Motor neuron (in vitro differentiated cells): ENCODE measurements around the gene S1PR2. TPM values are rescaled to one million over a fixed set of nuclear protein-coding genes. Genes with fewer than 3 reads are reported as not detected.

ENCODE experiments used
- total RNA-seq, 8 experiments: library from RNA; unstranded; fragments of 300-600 nt; gene quantifications; 2 replicates each; pipeline versions ENCODE4 v1.2.3 to v1.2.4, GENCODE V29; 2022

Gene S1PR2
- total RNA-seq, 8 experiments from 2014 or later, result 1.5 to 14.8 (median 10.1) TPM

Other genes with a start within 250 kb of the S1PR2 start
- 1 to 10 TPM in 1 of 8 experiments, under 1 TPM in 5, not detected in 2; 0.07 to 5.3 (median 0.19) TPM for gene COL5A3, start 220.8 kb downstream of the S1PR2 start, total RNA-seq
- 1 to 10 TPM in 1 of 8 experiments, under 1 TPM in 2, not detected in 5; 0.37 to 2.2 (median 0.97) TPM for gene RDH8, start 217.8 kb downstream of the S1PR2 start, total RNA-seq
- 10 to 100 TPM in 4 of 8 experiments, 1 to 10 TPM in 4; 2.2 to 29.4 (median 12.0) TPM for gene SHFL, start 145.0 kb downstream of the S1PR2 start, total RNA-seq
- gene ANGPTL6, start 128.7 kb downstream of the S1PR2 start, total RNA-seq, result 1 to 10 TPM in 2 of 8 experiments, under 1 TPM in 6; 0.11 to 1.2 (median 0.35) TPM
- gene PPAN, start 125.0 kb downstream of the S1PR2 start, total RNA-seq, result 10 to 100 TPM; 27.2 to 92.1 (median 47.3) TPM
- 10 to 100 TPM in 3 of 8 experiments, 1 to 10 TPM in 5; 2.1 to 12.2 (median 4.9) TPM for gene P2RY11, start 119.6 kb downstream of the S1PR2 start, total RNA-seq
- 100 to 1,000 TPM; 180 to 352 (median 242) TPM for gene EIF3G, start 111.4 kb downstream of the S1PR2 start, total RNA-seq
- 10 to 100 TPM; 16.9 to 92.4 (median 37.4) TPM for gene DNMT1, start 36.4 kb downstream of the S1PR2 start, total RNA-seq
- gene MRPL4, start 20.9 kb upstream of the S1PR2 start, total RNA-seq, result 10 to 100 TPM; 17.9 to 80.5 (median 34.4) TPM
- gene ICAM1, start 39.8 kb upstream of the S1PR2 start, total RNA-seq, result 10 to 100 TPM in 4 of 8 experiments, 1 to 10 TPM in 2, under 1 TPM in 2; 0.22 to 72.6 (median 9.7) TPM
- under 1 TPM in 1 of 8 experiments, not detected in 7; 0.14 TPM for gene ICAM4, start 55.6 kb upstream of the S1PR2 start, total RNA-seq
- 10 to 100 TPM in 2 of 8 experiments, 1 to 10 TPM in 5, under 1 TPM in 1; 0.71 to 33.1 (median 4.8) TPM for gene ICAM5, start 58.6 kb upstream of the S1PR2 start, total RNA-seq
- gene ZGLP1, start 78.5 kb upstream of the S1PR2 start, total RNA-seq, result 1 to 10 TPM; 3.4 to 7.2 (median 4.4) TPM
- gene FDX2, start 84.7 kb upstream of the S1PR2 start, total RNA-seq, result 10 to 100 TPM; 12.7 to 37.8 (median 18.8) TPM
- 10 to 100 TPM in 3 of 8 experiments, 1 to 10 TPM in 5; 4.3 to 31.8 (median 8.1) TPM for gene RAVER1, start 102.2 kb upstream of the S1PR2 start, total RNA-seq
- 1 to 10 TPM in 7 of 8 experiments, under 1 TPM in 1; 0.73 to 3.5 (median 2.2) TPM for gene ICAM3, start 108.3 kb upstream of the S1PR2 start, total RNA-seq
- 100 to 1,000 TPM in 1 of 8 experiments, 10 to 100 TPM in 7; 29.4 to 110 (median 62.1) TPM for gene TYK2, start 149.2 kb upstream of the S1PR2 start, total RNA-seq
- 100 to 1,000 TPM; 106 to 304 (median 175) TPM for gene CDC37, start 172.2 kb upstream of the S1PR2 start, total RNA-seq
- 1 to 10 TPM in 7 of 8 experiments, under 1 TPM in 1; 0.88 to 7.8 (median 2.8) TPM for gene PDE4A, start 189.2 kb upstream of the S1PR2 start, total RNA-seq